Activated B cell treated with CpG ODN at 0.5 μM for 24 hours (primary cell): Measurements from ENCODE around the gene RNF180. TPM values are rescaled to one million over a fixed set of nuclear protein-coding genes. Genes with fewer than 3 reads are reported as not detected.

ENCODE experiments used
- ATAC-seq: fragments of 200-7000 bp; cut with Tn5 transposase; one replicate; pipeline ENCODE4 v1.10.0; 2021; ENCODE audit warnings: low read depth, mild to moderate bottlenecking, moderate library complexity
- CTCF ChIA-PET: fragments of 350-600 bp; sonication (Branson Sonifier 250); formaldehyde crosslinking; loops from one replicate; lab custom pipeline; 2021; ENCODE audit warnings: antibody characterized with exemption; lab: Charles Lee
- POLR2A ChIA-PET: fragments of 350-600 bp; sonication (Branson Sonifier 250); formaldehyde crosslinking; loops from one replicate; lab custom pipeline; 2021; ENCODE audit warnings: antibody characterized with exemption; lab: Charles Lee
- DNase-seq: peaks from one replicate; pipeline ENCODE4 v3.0.0; 2022
- H3K27ac Mint-ChIP-seq: one replicate; pipeline ENCODE4 v1.8.0; 2020; ENCODE audit warnings: mixed read lengths
- H3K27me3 Mint-ChIP-seq: one replicate; pipeline ENCODE4 v1.8.0; 2021; ENCODE audit warnings: mixed read lengths
- H3K36me3 Mint-ChIP-seq: one replicate; pipeline ENCODE4 v1.8.0; 2021; ENCODE audit warnings: low read depth, mixed read lengths
- H3K4me1 Mint-ChIP-seq: one replicate; pipeline ENCODE4 v1.8.0; 2021; ENCODE audit warnings: mixed read lengths
- H3K4me3 Mint-ChIP-seq: one replicate; pipeline ENCODE4 v1.8.0; 2020; ENCODE audit warnings: mild to moderate bottlenecking, mixed read lengths
- H3K9me3 Mint-ChIP-seq: one replicate; pipeline ENCODE4 v1.8.0; 2020; ENCODE audit warnings: mixed read lengths
- CTCF ChIP-seq: fragments of 200-600 bp; IDR thresholded peaks from one replicate; pipeline ENCODE4 v1.8.0; 2022; ENCODE audit warnings: antibody characterized with exemption, mild to moderate bottlenecking
- intact Hi-C: fragments of 100-400 bp; cut with micrococcal nuclease; formaldehyde crosslinking; loops from one replicate; pipeline ENCODE4 v1.15.1; 2024
- total RNA-seq: library from RNA; stranded (reverse); gene quantifications from 2 replicates; pipeline ENCODE4 v1.2.3, GENCODE V29; 2022

Gene RNF180
- total RNA-seq, 1 donor from 2014 or later = not detected

GRCh38 chr5:64149857-64150521 is 15.7 kb upstream of the RNF180 start:
- H3K27me3 Mint-ChIP-seq = no peaks in the 10 kb centered on the region
- H3K4me3 Mint-ChIP-seq = no peak overlapping the region
- DNase-seq = no peak
- no peak for TF ChIP-seq CTCF
- ChIA-PET CTCF (no interaction called here), POLR2A (no interaction called here)
- H3K9me3 Mint-ChIP-seq = peaks cover 3% of the 10 kb centered on the region
- no peaks in the 10 kb centered on the region for H3K36me3 Mint-ChIP-seq
- intact Hi-C loops = loop anchor here (5.0 kb wide), 1 partner anchor 462 kb away; no protein-coding TSS in a partner anchor
- no peak overlapping the region for H3K27ac Mint-ChIP-seq
- ATAC-seq = no peak
- no peaks in the 10 kb centered on the region for H3K4me1 Mint-ChIP-seq

DNA sequence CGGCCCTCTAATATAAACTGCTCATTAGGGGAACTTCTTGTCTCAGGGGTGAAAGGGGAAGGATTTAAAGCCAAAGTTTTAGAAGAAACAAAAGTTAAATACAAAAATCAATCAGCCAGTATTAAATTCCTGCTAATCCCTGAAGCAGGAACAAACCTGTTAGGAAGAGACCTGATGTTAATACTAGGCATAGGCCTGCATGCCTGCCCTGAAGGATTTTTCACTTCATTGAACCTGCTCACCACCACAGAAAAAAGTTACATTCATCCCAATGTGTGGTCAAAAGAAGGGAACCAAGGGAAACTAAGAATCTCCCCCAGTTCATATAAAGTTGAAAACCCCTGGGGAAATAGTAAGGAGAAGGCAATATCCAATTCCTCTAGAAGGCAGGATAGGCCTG is 9.4 kb upstream of the RNF180 start:
- H3K4me1 Mint-ChIP-seq = no peaks in the 10 kb centered on the region
- no peaks in the 10 kb centered on the region for H3K36me3 Mint-ChIP-seq
- ATAC-seq (no peak), DNase-seq (no peak)
- H3K27me3 Mint-ChIP-seq = no peaks in the 10 kb centered on the region
- no peak overlapping the region for H3K4me3 Mint-ChIP-seq
- intact Hi-C loops = no loop called here
- H3K9me3 Mint-ChIP-seq = peaks cover 6% of the 10 kb centered on the region
- ChIA-PET CTCF (no interaction called here), POLR2A (no interaction called here)
- no peak overlapping the region for H3K27ac Mint-ChIP-seq
- no peak for TF ChIP-seq CTCF

DNA sequence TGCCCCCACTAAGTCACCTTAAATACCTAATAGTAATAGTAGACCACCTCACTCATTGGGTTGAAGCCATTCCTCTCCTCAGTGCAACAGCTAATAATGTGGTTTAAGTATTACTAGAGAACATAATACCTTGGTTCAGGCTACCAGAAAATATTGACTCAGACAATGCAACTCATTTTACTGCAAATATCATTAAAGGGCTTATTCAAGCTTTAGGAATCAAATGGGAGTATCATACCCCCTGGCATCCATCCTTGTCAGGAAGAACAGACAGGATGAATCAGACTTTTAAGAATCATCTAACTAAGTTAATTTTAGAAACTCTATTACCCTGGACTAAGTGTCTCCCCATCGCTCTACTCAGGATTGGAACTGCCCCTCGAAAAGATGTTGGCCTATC is 6.8 kb upstream of the RNF180 start:
- CTCF ChIA-PET = no interaction called here
- TF ChIP-seq CTCF = no peak
- Mint-ChIP-seq H3K4me3 (no peak overlapping the region), H3K36me3 (no peaks in the 10 kb centered on the region), H3K4me1 (peaks cover 5% of the 10 kb centered on the region), H3K9me3 (peaks cover 11% of the 10 kb centered on the region), H3K27ac (no peak overlapping the region), H3K27me3 (peaks cover 4% of the 10 kb centered on the region)
- no peak for DNase-seq
- ATAC-seq = no peak
- POLR2A ChIA-PET = no interaction called here
- intact Hi-C loops = no loop called here

DNA sequence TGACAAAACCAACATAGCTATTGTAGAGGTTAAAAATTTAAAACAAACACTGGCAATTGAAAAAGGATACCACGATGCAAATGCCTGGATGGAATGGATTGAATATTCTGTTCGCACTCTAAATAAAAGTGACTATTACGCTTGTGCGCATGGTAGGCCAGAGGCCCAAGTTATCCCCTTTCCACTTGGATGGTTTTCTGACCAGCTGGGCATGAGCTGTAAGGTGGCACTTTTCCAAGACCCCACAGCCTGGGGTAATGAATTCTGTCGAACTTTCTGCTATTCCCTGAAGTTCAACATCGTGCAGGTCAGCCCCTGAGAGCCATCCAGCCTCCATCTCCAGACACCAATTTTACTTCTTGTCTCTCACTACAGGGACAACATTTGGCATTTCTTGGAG is 5.4 kb upstream of the RNF180 start:
- Mint-ChIP-seq H3K36me3 (no peaks in the 10 kb centered on the region), H3K9me3 (peaks cover 8% of the 10 kb centered on the region), H3K27me3 (peaks cover 16% of the 10 kb centered on the region), H3K4me3 (no peak overlapping the region), H3K27ac (no peak overlapping the region), H3K4me1 (peaks cover 6% of the 10 kb centered on the region)
- no peak for TF ChIP-seq CTCF
- ChIA-PET CTCF (no interaction called here), POLR2A (no interaction called here)
- no peak for ATAC-seq
- DNase-seq = no peak
- intact Hi-C loops = no loop called here

DNA sequence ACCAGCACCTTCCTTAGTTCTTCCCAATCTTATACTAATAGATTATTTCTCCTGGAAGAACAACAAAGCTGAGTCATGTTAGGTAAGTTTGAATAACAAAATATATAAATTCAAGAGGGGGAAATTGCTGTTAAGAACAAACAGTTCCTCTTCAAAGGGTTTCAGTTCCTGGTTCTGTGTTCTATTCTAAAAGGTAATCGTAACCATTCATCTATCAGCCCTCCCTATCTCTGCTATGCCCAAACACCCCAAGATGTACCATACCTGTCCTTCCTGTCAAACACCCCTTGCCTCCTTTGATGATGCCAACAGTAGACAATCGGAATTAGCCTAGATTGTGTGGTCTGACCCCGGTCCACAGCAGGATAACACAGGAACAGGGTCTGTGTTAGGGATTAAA is 4.2 kb upstream of the RNF180 start:
- no peaks in the 10 kb centered on the region for H3K36me3 Mint-ChIP-seq
- DNase-seq (no peak), ATAC-seq (no peak)
- ChIA-PET POLR2A (no interaction called here), CTCF (no interaction called here)
- H3K27ac Mint-ChIP-seq = no peak overlapping the region
- peaks cover 23% of the 10 kb centered on the region for H3K27me3 Mint-ChIP-seq
- H3K4me1 Mint-ChIP-seq = peaks cover 13% of the 10 kb centered on the region
- intact Hi-C loops = no loop called here
- no peak overlapping the region for H3K4me3 Mint-ChIP-seq
- peaks cover 8% of the 10 kb centered on the region for H3K9me3 Mint-ChIP-seq
- TF ChIP-seq CTCF = no peak
